ENCODE data around the gene ARSJ.

ARSJ gene

DNA sequence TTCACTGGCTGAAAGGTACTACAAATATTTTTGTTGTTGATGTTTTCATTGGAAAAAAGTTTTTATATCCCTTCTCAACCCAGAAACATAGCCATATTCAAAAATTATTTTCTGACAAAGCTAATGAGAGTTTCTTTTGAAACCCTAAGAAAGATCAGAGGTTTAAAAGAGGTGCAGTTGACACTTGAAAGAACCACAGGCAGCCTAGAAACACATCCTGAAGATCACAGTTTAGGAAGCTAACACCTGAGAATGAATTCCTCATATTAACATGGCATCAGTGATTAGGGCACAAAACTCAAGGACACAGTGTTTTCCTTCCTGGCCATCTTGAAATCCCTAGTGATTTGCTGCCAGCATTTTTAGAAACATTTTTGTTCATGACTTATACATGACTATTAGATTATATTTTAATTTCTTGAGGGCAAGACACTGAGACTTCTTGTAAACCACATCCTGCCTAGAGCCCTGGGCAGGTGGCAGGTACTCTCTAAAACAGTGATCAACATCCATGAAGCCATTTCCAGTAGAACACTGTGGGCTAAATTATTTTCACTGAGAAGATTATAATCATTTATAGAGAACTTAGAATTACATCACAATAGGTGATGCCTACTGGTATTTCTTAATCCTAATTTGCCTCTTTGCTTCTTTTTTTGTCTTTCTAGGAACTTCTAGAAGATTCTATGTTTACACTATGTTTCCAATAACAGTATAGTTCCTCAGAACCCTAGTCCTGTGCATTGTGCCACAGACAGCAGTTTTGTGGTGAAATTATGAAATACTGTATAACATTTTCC lies 80.0 kb downstream of the ARSJ start:
- no peak for DNase-seq (ENCODE audit: low spot score)

DNA sequence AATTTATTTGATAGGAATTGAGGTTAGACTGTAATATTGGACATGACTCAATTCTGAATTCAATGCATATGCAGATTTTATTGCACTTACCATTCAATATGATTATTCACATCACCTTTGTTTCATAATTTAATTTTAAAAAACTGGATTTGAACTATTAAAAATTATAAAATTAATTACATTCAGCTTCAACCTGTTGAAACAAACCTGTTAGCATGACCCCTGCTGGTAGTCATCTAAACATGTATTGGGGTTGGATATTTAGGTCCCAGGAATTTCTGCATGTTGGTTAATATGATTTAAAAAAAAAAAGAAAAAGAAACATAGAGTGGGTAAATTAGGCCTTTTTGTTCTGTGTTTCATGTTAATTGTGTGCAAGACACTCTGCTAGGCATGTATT lies 85.9 kb downstream of the ARSJ start:
- DNase-seq (ENCODE audit: low spot score): peak; percentile 5

DNA sequence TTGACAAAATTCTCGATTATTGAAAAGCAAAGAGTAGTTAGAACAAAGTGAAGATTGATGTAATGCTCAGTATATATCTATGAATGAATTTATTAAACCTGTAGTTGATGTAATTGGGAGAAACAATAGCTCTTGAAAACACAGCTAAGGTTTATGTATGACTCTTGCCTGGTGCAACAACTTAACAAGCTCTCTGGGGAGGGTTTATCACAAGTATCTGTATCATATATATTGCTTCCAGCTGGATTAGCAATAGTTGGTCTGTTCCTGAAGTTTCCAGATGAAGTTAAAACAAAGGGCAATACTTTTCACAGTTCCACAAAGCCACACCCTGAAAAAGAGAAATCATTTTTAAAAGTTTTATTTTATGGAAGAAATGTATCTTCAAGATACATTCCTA lies 91.4 kb downstream of the ARSJ start:
- no peak for DNase-seq (ENCODE audit: low spot score)

DNA sequence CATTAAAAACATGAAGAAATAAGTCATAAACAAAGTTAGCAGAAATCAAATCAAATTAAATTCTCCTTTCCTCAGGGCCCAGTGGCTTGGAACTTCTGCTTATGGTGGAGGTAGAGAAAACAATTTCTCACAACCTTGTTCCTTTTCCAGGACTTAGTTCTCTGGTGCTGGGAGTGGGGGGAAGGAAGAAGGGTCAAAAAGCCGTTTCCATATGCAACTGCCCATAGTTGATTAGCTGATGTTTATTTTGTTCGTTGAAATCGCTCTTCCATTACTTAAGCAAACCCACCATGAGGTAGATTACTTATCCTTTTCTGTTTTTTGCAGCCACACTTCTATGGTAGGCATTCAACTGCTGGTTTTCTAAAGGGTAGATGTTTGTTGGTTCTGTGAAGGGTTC lies 94.2 kb downstream of the ARSJ start:
- DNase-seq (ENCODE audit: low spot score): no peak

DNA sequence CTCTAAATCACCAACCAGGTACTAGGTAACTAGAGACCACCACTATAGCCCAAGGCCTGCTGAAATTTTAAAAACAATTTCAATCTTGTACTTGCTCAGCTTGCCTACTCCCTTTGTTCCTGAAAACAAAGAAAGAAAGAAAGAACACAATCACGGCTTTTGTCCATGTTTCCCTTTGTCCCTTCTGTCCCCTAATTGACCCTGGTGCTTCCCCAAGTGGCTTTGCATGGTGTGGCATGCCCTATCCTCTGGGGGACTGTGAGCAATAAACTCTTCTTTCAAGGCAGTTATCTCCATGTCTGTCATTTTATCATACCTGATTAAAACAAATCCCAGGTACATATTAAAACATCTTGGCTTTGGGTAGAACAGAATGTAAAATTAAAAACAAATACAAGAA lies 94.8 kb downstream of the ARSJ start:
- no peak for DNase-seq (ENCODE audit: low spot score)

DNA sequence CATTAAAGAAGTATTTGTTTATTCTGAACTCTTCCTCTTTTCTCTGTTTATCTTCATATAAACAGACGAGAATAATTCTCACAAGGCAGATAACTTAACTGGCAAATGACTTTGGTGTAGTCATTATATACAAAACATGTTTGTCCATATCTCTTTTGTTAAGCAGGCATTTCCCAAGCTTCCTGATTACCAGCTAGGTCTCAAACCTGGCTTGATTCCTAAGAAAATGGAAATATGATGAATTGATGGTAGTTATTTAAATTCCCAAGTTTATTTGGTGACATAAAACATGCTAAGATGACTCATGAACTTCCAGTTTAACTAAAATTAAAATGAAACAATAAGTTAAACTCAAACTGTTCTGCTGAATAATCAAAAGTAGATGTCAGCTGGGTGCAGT lies 96.8 kb downstream of the ARSJ start:
- no peak for DNase-seq (ENCODE audit: low spot score)

DNA sequence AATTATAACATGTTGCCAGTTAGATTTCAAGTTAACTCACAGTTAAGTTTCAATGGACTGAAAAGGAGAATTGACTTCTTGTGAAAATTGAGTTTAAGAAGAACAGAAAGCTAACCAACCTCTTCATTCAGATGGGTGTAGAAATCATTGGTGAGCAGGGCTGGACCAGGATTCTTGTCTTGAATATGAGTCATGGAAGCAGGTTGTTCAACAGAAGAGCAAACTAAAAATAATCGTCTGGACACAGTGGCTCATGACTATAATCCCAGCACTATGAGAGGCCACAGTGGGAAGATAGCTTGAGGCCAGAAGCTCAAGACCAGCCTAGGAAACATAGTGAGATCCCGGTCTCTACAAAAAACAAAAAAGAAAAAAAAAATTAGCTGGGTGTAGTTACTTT lies 98.2 kb downstream of the ARSJ start:
- no peak for DNase-seq (ENCODE audit: low spot score)

DNA sequence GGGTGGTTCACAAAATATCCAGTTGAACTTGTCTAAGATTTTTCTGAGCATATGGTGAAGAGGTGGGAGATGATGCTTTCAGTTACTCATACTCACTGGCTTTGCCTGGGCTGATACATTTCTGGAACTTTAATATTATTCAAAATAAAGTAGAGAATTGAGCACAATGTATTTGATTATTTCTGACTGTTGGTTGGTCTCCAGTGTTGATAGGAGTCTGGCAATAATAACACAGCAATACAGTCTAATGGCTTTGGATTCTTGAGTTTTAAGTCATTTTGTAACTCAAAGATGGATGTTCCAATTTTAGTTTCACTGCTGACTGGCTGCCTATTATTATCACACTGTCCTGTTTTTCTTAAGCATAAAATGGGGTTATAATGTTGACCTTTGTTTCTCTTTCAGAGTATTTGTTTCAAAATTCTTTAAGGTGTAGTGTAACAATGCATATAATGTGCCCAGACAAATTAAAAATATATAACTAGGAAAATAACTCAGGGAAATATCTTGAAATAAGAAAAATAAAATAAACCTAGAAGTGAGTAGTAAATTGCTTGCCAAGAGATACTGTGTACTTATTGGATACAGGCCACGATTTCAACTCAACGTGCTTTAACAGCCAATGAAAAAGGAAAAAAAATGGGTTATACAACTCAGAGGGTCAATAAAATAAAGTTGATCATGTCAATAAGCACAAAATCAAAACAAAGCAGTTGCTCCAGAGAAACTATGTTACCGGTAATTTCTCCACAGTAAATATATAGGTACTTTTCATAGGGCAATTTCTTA lies 99.0 kb downstream of the ARSJ start:
- DNase-seq (ENCODE audit: low spot score): no peak

DNA sequence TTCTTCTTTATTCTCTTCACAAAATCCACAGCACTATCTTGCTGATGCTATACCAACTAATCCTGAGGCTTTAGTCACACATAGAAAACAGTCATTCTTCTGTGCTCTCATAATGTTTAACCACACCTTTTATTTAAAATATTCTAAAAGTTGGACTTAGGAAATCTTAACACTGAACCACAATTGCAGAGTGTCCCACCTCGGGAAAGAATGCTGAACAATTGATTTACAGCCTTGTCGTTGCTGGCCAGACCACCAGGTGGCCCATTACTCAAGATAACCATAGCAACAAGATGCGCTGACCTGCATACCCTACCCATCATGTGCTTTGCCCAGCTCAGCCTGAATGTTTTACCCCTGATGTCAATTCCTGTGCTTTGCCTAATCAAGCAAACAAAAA lies 100.8 kb downstream of the ARSJ start:
- no peak for DNase-seq (ENCODE audit: low spot score)

DNA sequence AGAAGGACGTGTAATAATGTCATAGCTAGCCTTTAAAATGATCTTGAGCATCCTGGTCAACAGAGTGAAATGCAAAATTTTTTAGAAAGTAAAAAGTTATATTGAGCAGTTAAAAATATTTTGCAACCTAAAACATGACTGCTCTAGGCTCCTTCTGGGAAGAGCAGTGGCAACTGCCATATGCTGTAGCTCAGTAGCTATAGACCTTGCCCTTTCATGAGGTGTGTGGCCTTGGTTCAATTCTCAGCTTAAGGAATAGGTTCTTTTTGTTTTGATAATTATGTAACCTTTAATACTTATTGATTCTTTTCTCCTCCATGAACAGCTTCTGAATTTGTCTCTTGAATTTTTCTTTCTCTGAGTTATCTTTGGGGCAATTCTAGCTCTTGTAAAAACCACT lies 105.0 kb downstream of the ARSJ start:
- DNase-seq (ENCODE audit: low spot score): no peak

DNA sequence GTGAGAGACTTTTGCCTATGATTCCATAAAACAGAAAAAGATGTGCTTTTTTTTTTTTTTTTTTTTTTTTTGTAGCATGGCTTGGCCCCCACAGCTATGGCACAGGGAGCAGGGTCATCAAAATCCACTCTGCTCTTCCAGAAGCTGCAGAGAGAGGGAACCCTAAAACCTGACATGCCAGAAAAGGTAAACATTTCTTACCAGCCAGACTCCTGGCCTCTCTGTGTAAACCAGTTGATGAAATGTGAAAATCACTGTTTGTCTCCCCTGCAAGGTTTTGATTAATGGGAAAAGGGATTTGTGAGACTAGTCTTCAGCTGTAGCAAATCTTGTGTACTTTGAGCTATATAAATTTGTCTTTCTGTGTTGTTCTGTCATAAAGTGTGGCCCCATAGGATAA lies 105.9 kb downstream of the ARSJ start:
- no peak for DNase-seq (ENCODE audit: low spot score)

DNA sequence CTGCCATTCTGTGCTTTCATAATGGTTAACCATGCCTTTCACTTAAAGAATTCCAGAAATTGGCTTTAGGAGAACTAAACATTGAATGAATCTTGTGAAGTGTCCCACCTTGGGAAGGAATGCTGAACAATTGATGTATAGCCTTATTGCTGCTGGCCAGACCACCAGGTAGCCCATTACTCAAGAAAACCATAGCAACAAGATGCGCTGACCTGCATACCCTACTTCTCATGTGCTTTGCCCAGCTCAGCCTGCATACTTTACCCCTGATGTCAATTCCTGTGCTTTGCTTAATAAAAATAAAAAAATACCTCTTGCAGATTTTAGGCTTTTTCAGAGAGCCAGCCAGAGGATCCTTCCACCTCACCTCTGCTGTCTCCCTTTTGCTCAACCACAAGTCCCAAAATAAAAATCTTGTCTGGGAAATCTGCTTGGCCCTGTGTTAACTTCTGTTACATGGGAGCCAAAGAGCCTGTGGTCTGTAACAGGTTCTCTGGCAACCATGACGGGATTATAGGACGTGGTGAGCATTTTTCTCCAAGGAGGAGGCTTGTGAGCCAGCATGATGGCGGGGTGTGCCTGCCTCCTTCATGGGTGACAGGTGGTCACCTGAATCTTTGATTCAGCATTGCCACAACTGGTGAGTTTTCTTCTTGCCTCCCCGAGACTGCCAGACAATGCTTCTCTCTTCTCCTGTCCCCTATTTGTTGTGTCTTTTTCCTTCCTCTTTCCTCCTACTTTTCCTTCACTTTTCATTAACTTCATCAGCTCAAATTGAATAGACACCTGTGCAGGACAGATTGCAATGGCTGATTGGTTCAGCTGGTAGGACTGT lies 106.8 kb downstream of the ARSJ start:
- DNase-seq (ENCODE audit: low spot score): no peak

DNA sequence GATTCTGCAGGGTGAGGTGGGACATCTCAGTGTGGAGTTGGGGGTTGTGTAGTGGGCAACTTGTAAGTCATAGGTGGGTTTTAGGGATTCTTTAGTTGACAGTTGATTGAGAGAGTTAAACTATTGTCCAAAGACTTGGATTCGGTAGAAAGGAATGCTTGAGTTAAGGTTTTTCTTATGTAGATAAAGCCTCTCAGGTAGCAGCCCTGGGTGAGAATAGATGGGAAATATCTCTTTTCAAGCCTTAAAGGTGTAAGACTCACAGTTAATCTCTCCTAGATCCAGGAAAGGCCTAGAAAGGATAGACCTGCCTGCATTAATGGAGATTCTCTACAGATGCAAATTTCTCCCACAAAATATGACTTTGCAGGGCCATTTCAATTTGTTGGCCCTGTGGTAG lies 108.4 kb downstream of the ARSJ start:
- no peak for DNase-seq (ENCODE audit: low spot score)

DNA sequence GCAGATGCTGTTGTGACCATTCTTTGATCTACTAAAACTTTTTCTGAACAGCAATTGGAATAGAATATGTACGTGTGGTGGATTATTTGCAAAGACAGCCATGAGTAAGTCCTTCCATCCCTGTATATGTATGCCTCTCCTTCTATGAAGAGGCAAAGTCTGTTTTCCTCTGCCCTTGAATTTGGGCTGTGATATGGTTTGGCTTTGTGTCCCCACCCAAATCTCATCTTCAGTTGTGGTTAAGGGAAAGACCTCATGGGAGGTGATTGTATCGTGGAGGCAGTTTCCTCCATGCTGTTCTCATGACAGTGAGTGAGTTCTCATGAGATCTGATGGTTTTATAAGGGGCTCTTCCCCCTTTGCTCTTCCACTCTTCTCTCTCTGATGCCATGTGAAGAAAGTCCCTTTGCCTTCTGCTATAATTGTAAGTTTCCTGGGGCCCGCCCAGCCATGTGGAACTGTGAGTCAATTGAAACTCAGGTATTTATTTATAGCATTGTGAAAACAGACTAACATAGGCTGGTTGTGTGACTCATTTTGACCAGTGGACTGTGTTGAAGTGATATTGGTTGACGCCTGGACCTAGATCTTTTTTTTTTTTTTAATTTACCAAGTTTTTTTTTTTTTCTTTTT lies 109.6 kb downstream of the ARSJ start:
- DNase-seq (ENCODE audit: low spot score): no peak

DNA sequence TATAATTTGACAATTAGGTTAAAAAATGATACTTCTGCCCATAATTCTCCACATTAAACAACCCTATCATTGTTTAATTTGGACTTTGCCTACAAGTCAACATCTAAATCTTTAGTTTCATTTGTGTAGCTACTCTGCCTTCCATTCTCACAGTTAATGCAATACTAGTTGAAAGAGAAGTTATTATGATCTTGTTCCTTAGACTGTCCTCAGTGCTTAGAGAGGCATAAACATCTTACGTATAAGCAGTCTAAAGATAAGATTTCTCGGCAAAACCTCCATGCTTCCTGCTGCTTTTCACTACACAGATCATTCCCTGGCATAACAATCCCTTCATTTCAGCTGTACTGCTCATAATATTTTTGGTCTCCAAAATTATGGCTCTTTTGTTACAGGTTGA lies 112.8 kb downstream of the ARSJ start:
- DNase-seq (ENCODE audit: low spot score): no peak

DNA sequence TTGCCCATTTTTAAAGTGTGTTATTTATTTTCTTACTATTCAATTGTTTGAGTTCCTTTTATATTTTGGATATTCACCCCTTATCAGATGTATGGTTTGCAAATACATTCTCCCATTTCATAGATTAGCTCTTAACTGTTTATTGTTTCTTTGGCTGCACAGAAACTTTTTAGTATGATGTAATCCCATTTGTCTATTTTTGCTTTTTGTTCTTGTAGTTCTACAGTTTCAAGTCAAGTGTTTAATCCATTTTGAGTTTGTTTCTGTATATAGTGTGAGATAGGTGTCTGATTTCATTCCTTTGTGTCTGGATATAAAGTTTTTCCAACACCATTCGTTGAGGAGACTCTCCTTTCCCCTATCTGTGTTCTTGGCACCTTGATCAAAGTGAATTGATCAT lies 120.5 kb downstream of the ARSJ start:
- no peak for DNase-seq (ENCODE audit: low spot score)

DNA sequence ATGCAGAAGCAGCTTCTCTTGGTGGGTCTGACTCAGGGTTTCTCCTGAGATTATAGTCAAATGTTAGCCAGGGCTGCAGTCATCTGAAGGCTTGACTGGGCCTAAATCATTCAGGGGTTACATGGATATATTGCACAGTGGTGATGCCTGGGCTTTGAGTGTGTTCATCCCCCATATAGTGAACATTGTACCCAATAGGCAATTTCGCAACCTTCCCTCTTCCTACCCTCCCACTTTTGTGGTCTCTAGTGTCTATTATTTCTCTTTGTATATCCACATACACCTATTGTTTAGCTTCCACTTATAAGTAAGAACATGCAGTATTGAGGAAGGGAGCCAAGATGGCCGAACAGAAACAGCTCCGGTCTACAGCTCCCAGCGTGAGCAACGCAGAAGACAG lies 127.6 kb downstream of the ARSJ start:
- DNase-seq (ENCODE audit: low spot score): no peak
